ENCODE results near the gene OR6B3.
"Not testable (repeated sequence)": the region's sequence is repeated elsewhere in the genome, so short reads cannot be mapped to it uniquely, and the experiment has no call there.

Gene OR6B3

GRCh38 chr2:240053173-240054155, at the start of gene OR6B3:
TSS of gene OR6B3 (minus strand) at chr2:240053521.
- no peak for DNase-seq (ENCODE audit: low spot score)

- no peak for DNase-seq (ENCODE audit: low spot score)
Observed at GRCh38 chr2:240098349-240098748, 45.0 kb upstream of the OR6B3 start.

DNA sequence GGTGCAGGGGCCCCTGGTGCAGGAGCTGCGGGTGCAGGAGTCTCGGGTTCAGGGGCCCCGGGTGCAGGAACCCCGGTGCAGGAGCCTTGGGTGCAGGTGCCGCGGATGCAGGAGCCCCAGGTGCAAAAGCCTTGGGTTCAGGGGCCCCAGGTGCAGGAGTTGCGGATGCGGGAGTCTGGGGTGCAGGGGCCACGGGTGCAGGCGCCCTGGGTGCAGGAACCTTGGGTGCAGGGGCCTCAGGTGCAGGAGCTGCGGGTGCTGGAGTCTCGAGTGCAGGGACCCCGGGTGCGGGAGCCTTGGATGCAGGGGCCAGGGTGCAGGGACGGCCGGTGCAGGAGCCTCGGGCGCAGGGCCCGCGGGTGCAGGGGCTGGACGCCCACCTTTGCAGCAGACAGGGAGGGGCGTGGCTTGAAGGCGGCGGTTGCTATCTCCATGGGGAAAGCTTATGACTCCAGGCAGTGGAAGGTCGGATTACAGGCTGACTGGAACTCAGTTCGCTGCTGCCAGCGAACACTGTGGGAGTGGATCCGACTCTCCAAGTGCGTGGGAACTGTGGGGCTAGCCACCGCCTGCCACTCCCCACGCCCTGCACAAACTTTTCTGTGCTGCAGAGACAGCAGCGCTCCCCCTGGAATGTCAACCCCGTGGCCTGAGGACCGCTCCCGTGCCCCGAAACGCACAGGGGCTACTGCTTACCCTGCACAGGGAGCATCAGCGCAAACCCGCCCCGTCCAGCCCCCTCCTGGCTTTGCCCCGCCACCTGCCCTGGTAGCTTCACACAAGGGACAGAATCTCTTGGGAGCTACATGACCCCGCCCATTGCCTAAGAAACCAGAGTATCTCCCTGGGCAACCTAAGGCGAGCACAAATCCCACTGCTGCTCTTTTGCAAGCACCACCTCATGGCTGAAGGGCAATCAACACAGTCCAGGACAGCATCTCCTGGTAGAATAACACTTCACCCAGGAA, 42.5 kb upstream of the OR6B3 start:
- DNase-seq (ENCODE audit: low spot score) = no peak

DNA sequence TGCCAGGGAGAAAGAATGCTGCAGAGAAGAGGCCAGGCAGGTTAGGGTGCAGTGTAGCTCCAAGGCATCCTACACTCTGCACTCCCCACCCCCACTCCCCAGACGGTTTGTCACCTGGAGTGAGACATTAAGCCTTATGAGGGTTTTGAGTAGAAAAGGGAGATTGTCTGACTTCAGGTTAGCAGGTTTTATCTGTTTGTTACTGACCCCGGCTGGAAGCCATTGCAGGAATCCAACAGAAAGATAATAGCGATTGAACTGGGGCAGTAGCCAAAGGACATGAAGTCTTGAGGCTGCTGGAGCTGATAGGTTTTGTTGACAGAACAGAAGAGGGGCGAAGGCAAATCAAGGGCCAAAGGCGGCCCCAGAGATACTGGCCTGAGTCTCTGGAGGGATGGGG, 36.0 kb upstream of the OR6B3 start:
- DNase-seq (ENCODE audit: low spot score) = no peak

GRCh38 chr2:240086563-240086962, 33.2 kb upstream of the OR6B3 start:
- DNase-seq (ENCODE audit: low spot score) = no peak

DNA sequence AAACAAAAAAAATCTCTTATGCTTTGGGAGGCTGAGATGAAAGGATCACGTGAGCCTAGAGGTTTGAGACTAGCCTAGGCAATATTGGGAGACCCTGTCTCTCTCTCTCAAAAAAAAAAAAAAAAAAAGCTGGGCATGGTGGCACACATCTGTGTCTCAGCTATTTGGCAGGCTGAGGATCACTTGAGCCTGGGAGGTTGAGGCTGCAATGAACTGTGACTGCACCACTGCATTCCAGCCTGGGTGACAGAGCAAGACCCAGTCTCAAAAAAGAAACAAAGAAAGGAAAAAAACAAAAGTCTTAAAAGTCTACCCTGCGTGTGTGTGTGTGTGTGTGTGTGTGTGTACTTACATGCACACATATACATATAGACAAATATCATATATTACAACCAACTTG, 25.3 kb upstream of the OR6B3 start:
- no peak for DNase-seq (ENCODE audit: low spot score)

GRCh38 chr2:240077442-240077841, 24.1 kb upstream of the OR6B3 start:
- no peak for DNase-seq (ENCODE audit: low spot score)

GRCh38 chr2:240074545-240074944, 21.2 kb upstream of the OR6B3 start:
- DNase-seq (ENCODE audit: low spot score) = no peak

- DNase-seq (ENCODE audit: low spot score) = no peak
Observed at GRCh38 chr2:240070907-240071306, 17.6 kb upstream of the OR6B3 start.

- DNase-seq (ENCODE audit: low spot score) = no peak
Observed at GRCh38 chr2:240069829-240070228, 16.5 kb upstream of the OR6B3 start.

GRCh38 chr2:240068193-240068592, 14.9 kb upstream of the OR6B3 start:
- DNase-seq (ENCODE audit: low spot score) = no peak

- no peak for DNase-seq (ENCODE audit: low spot score)
Observed at GRCh38 chr2:240066489-240066888, 13.2 kb upstream of the OR6B3 start.

GRCh38 chr2:240064898-240065297, 11.6 kb upstream of the OR6B3 start:
- DNase-seq (ENCODE audit: low spot score) = no peak

DNA sequence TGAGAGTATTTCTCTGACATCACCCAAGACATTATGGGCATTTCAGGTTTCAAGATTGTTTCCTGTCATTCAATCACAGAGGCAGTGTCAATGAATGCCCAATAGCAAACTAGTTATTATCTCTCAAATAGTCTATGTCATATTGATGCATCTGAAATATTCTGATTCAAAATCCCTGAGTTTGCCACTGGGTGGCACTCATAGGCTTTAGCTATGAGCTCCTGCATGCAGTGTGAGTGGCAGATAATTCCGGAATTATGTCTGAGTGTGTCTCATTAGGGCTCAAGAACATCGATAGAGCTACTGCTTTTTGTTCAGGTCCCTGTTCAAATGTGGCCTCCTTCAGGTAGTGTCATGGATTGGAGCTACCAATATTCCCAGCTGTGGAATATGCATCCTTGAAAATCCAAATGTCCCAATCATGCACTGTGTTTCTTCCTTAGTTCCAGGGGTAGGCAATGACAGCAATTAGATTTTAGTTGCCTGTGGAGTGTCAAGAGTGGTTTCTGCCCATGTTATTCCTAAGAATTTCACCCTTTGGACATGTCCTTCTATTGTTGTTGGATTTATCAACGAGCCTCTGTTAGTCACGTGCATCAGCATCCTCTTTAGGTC, 7.8 kb upstream of the OR6B3 start:
- DNase-seq (ENCODE audit: low spot score) = peak; percentile 72

DNA sequence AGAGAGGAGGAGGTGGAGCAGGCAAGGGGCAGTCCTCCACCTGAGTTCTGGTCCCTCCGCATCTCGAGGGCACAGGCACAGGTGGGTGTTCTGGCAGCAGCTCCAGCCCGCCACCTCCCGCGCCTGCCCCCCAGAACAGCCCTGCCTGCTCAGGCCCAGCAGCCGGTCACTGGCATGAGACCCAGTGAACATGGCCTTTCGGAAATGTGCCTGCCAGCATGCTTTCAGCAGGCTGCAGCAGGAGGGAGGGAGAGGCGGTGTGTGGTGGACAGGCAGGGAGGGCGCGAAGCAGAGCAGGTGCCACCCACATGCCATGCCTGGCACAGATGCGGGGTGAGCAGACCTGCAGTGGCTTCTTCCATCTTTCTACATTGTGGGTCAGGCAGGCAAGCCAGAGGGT, 3.4 kb upstream of the OR6B3 start:
- no peak for DNase-seq (ENCODE audit: low spot score)

DNA sequence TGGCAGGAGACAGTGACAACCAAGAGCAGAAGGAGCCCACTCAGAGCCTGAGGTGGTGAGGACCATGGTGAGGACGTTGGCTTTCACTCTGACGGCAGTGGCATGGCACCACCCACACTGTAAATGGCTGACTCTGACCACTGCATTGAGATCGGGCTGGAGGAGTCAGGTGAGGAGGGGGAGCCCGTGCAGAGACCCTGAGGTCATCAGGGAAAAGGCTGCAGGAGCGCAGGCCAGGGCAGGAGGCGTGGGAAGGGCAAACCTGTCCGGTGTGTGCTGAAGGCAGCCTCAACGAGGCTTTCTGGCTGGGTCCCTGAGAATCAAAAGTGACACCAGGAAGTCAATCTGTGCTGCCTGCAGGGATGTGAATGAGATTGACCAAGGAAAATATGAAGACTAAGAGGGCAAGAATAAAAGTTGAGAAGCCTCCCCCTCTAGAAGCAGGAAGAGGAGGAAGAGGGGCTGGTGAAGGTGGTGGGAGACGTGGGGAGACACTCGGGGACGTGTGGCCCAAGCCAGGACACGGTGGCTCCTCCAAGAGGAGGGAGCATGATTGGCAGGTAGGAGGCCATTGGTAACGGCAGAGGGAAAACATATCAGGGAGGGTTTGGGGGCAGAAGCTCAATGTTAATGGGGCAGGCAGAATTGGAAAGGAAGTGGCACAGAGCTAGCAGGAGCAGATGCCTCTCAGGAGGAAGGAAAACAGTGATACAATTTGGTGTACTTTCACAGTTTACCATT, 2.0 kb upstream of the OR6B3 start:
- no peak for DNase-seq (ENCODE audit: low spot score)

DNA sequence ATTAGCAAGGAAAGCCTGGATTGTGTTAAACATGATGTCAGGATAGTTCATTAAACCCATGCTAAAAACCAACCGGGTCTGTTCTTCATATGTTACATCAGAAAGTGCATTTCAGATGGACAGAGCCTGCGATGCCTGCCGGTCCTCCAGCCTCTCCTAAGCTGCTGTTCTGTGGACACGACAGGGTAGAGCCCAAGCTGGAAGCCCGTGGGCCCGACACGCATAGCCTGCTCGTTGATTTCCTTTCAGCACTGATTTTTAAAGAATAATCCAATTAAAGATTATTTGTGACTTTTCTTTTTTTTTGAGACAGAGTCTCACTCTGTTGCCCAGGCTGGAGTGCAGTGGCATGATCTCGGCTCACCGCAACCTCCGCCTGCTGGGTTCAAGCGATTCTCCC, 797 bp downstream of the OR6B3 start:
- no peak for DNase-seq (ENCODE audit: low spot score)

- no peak for DNase-seq (ENCODE audit: low spot score)
Observed at GRCh38 chr2:240051697-240052096, 1.6 kb downstream of the OR6B3 start.

GRCh38 chr2:240050278-240050677, 3.0 kb downstream of the OR6B3 start:
- no peak for DNase-seq (ENCODE audit: low spot score)

DNA sequence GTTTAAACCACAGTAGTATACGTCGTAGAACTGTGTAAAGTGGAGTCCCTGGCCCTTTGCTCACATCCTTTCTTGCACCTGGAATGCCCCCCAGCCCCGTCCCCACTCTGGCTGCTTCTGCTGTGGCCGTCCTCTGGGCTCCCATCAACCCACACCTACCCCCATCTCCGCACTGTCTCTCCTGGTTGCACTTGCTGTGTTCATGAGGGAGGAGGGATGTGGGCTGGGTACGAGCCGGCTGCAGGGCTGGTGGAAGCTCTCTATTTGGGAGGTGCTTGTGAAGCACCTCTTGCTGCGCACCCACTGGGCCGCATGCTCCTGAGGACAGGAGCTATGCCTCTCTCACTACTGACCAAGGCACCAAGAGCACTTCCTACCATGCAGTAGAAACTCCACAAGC, 5.1 kb downstream of the OR6B3 start:
- DNase-seq (ENCODE audit: low spot score) = no peak

- no peak for DNase-seq (ENCODE audit: low spot score)
Observed at GRCh38 chr2:240045098-240045497, 8.2 kb downstream of the OR6B3 start.

- DNase-seq (ENCODE audit: low spot score) = not testable (repeated sequence)
Observed at GRCh38 chr2:240044096-240044495, 9.2 kb downstream of the OR6B3 start.
